Breast epithelium (tissue), 3 donors: ENCODE measurements around the gene IRF2BP2.

Experiments used
- POLR2A ChIP-seq: fragments of 450-650 bp; IDR thresholded peaks from one replicate; pipeline ENCODE4 v1.6.1; 2016; ENCODE audit warnings: antibody characterized with exemption, mild to moderate bottlenecking, moderate library complexity
- POLR2AphosphoS5 ChIP-seq, 3 donors: sonication (generic); formaldehyde crosslinking; IDR thresholded peaks; one replicate each; pipeline ENCODE4 v1.6.1; 2017; ENCODE audit warnings: antibody characterized with exemption in 3 of 3
- TF ChIP-seq, protein P1 (sequence below), 3 donors: fragments of 450-650 bp; IDR thresholded peaks; one replicate each; pipeline ENCODE4 v1.5.1; 2016 to 2017; ENCODE audit warnings: antibody characterized with exemption in 3 of 3, mild to moderate bottlenecking in 3 of 3, moderate library complexity in 3 of 3

DNA sequence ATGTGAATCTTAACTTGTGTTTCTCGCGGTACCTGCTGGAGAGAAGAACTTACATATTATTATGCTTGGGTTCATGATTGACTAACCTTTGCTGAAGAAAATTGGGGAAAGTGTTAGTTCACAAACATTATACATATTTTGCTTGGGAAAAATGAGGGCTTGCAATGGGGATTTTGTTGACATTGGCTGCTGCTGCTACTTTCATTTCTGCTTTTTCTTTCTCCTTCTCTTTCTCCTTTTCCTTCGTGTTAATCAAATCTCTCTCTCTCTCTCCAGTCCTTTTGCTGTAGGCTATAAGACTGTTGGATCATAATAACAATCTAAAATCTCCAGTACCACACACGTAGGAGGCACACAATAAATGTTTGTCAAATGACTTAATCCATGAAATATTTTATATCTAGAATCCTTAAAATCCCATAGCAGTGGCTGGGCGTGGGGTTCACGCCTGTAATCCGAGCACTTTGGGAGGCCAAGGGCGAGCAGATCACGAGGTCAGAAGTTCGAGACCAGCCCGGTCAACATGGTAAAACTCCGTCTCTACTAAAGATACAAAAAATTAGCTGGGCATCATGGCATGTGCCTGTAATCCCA lies 23.0 kb downstream of the IRF2BP2 start:
- TF ChIP-seq, protein P1, sequence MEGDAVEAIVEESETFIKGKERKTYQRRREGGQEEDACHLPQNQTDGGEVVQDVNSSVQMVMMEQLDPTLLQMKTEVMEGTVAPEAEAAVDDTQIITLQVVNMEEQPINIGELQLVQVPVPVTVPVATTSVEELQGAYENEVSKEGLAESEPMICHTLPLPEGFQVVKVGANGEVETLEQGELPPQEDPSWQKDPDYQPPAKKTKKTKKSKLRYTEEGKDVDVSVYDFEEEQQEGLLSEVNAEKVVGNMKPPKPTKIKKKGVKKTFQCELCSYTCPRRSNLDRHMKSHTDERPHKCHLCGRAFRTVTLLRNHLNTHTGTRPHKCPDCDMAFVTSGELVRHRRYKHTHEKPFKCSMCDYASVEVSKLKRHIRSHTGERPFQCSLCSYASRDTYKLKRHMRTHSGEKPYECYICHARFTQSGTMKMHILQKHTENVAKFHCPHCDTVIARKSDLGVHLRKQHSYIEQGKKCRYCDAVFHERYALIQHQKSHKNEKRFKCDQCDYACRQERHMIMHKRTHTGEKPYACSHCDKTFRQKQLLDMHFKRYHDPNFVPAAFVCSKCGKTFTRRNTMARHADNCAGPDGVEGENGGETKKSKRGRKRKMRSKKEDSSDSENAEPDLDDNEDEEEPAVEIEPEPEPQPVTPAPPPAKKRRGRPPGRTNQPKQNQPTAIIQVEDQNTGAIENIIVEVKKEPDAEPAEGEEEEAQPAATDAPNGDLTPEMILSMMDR (IDR thresholded peaks at IDR 0.05), result no peak
- TF ChIP-seq POLR2AphosphoS5 (IDR thresholded peaks at IDR 0.05) (no peak), POLR2A (no peak)
